Measurements from ENCODE around the gene SPIN2A. TPM values are rescaled to one million over a fixed set of nuclear protein-coding genes. Genes with fewer than 3 reads are reported as not detected.
"Not testable (repeated sequence)": the region's sequence is repeated elsewhere in the genome, so short reads cannot be mapped to it uniquely, and the experiment has no call there.

The SPIN2A gene
- total RNA-seq, 1 donor from 2014 or later: 2.5 TPM

DNA sequence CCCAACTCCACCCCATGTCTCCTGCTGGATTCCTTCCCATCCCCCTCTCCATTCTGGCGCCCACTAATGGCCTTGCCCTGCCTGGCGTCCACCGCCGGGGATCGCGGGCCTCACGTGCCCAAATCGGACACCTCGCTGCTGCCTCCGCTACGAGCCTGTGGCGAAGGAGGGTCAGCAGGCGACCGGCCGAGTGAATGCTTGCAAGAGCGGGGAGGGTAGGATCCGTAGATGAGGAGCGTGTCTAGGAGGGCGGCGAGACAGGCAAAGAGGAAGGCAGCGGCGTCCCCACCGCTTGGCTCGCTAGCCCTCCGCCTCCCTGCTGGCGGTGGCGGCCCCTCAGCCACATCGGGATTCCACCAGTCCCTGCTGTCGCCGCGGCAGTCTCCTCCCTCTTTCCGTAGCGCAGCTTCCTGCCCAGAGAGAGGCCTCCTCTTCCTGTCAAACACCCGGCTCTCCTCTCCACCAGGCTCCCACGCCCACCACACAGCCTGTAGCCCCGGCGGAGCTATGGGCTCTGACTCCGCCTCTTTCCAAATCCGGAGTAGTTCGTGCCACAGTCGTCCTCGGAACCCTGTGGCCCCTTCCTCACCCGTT is 15.9 kb downstream of the SPIN2A start, which contains the start of gene SPIN2B:
SPIN2B (minus strand) TSS at position 387 of the 594 bp plus-strand sequence.
- peak within 1 kb of the TSS; percentile 47 to 54 for H3K4me3 ChIP-seq
- intact Hi-C loops (cut with DNase I): no loop called here
- no peaks in the 10 kb centered on the region for H3K27me3 ChIP-seq
- TF ChIP-seq, protein P1, sequence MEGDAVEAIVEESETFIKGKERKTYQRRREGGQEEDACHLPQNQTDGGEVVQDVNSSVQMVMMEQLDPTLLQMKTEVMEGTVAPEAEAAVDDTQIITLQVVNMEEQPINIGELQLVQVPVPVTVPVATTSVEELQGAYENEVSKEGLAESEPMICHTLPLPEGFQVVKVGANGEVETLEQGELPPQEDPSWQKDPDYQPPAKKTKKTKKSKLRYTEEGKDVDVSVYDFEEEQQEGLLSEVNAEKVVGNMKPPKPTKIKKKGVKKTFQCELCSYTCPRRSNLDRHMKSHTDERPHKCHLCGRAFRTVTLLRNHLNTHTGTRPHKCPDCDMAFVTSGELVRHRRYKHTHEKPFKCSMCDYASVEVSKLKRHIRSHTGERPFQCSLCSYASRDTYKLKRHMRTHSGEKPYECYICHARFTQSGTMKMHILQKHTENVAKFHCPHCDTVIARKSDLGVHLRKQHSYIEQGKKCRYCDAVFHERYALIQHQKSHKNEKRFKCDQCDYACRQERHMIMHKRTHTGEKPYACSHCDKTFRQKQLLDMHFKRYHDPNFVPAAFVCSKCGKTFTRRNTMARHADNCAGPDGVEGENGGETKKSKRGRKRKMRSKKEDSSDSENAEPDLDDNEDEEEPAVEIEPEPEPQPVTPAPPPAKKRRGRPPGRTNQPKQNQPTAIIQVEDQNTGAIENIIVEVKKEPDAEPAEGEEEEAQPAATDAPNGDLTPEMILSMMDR (IDR thresholded peaks at IDR 0.05): no peak
- TF ChIP-seq POLR2AphosphoS5 (IDR thresholded peaks at IDR 0.05; ENCODE audit: insufficient read depth in 1 of 2, low read depth in 1 of 2) (peak; percentile 24 to 78), POLR2A (IDR thresholded peaks at IDR 0.05) (peak in 1 of 2 donors; percentile 7)
- H3K27ac ChIP-seq: peak within 1 kb of the TSS; percentile 74
- no peak for DNase-seq (ENCODE audit: extremely low spot score in 2 of 2)
- H3K9me3 ChIP-seq: no peaks in the 10 kb centered on the region
- no peaks in the 10 kb centered on the region for H3K36me3 ChIP-seq
- no peaks in the 10 kb centered on the region for H3K4me1 ChIP-seq

DNA sequence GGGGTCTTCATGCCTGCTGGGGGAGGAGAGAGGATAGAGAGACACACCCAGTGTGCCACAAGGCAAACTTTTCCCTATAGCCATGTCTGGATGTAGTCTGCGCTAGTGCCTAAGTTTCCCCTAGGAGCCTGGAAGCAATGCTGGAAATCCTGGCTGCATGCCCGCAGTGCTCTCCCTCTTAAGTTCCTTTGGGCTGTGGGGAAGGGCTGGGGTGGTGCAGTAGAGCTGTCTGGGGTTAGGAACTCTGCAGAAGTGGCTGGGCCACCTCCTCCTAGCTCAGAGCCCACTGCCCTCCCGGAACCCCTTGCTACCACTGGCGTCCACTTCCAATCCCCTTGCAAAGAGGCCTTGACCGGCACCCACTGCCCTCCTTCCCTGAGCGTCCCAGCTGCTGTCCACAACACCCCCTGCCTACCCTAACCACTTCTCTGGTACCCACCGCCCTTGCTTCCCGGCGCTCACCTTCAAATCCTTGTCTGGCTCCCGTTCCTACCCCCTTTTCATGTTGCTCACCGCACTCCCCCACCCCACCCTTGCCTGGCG is 16.5 kb downstream of the SPIN2A start:
- Histone ChIP-seq H3K4me3 (peak overlapping the region; percentile 47 to 54), H3K27ac (peak overlapping the region; percentile 74)
- H3K36me3 ChIP-seq; DNase-seq (ENCODE audit: extremely low spot score in 2 of 2); intact Hi-C loops (cut with DNase I); H3K4me1 ChIP-seq; H3K9me3 ChIP-seq; H3K27me3 ChIP-seq: not testable (repeated sequence)

- intact Hi-C loops (cut with DNase I): no loop called here
- H3K4me1 ChIP-seq: no peaks in the 10 kb centered on the region
- no peaks in the 10 kb centered on the region for H3K27me3 ChIP-seq
- DNase-seq (ENCODE audit: extremely low spot score in 2 of 2): no peak
- H3K9me3 ChIP-seq: no peaks in the 10 kb centered on the region
- H3K36me3 ChIP-seq: no peaks in the 10 kb centered on the region
- no peak overlapping the region for H3K27ac ChIP-seq
- TF ChIP-seq POLR2A (IDR thresholded peaks at IDR 0.05): no peak
- no peak for TF ChIP-seq POLR2AphosphoS5 (IDR thresholded peaks at IDR 0.05; ENCODE audit: insufficient read depth in 1 of 2, low read depth in 1 of 2)
- TF ChIP-seq, protein P1 (IDR thresholded peaks at IDR 0.05): no peak
- no peak overlapping the region for H3K4me3 ChIP-seq
Observed at GRCh38 chrX:57119416-57119815, 17.8 kb downstream of the SPIN2A start.

- H3K36me3 ChIP-seq; DNase-seq (ENCODE audit: extremely low spot score in 2 of 2); H3K4me3 ChIP-seq; H3K27me3 ChIP-seq; H3K4me1 ChIP-seq; H3K27ac ChIP-seq; H3K9me3 ChIP-seq; intact Hi-C loops (cut with DNase I): not testable (repeated sequence)
Observed at GRCh38 chrX:57117566-57117965, 19.6 kb downstream of the SPIN2A start.

GRCh38 chrX:57104921-57105398 is 32.2 kb downstream of the SPIN2A start:
- Histone ChIP-seq H3K36me3 (no peaks in the 10 kb centered on the region), H3K4me3 (no peak overlapping the region), H3K4me1 (no peaks in the 10 kb centered on the region), H3K27ac (no peak overlapping the region), H3K9me3 (no peaks in the 10 kb centered on the region), H3K27me3 (no peaks in the 10 kb centered on the region)
- TF ChIP-seq, protein P1 (IDR thresholded peaks at IDR 0.05): no peak
- no peak for TF ChIP-seq POLR2A (IDR thresholded peaks at IDR 0.05)
- no peak for TF ChIP-seq POLR2AphosphoS5 (IDR thresholded peaks at IDR 0.05; ENCODE audit: insufficient read depth in 1 of 2, low read depth in 1 of 2)
- DNase-seq (ENCODE audit: extremely low spot score in 2 of 2): no peak
- intact Hi-C loops (cut with DNase I): no loop called here

GRCh38 chrX:57104406-57104805 is 32.8 kb downstream of the SPIN2A start:
- H3K9me3 ChIP-seq: peaks cover under 1% of the 10 kb centered on the region
- no peaks in the 10 kb centered on the region for H3K4me1 ChIP-seq
- TF ChIP-seq POLR2A (IDR thresholded peaks at IDR 0.05): no peak
- no peak for TF ChIP-seq POLR2AphosphoS5 (IDR thresholded peaks at IDR 0.05; ENCODE audit: insufficient read depth in 1 of 2, low read depth in 1 of 2)
- TF ChIP-seq, protein P1 (IDR thresholded peaks at IDR 0.05): no peak
- H3K27me3 ChIP-seq: no peaks in the 10 kb centered on the region
- intact Hi-C loops (cut with DNase I): no loop called here
- DNase-seq (ENCODE audit: extremely low spot score in 2 of 2): no peak
- no peak overlapping the region for H3K4me3 ChIP-seq
- no peak overlapping the region for H3K27ac ChIP-seq
- no peaks in the 10 kb centered on the region for H3K36me3 ChIP-seq

All from vagina (tissue), 2 donors.